HepG2 (cell line): ENCODE measurements around the gene CPNE1. TPM values are rescaled to one million over a fixed set of nuclear protein-coding genes. Genes with fewer than 3 reads are reported as not detected.

Experiments
- BCL6 ChIP-seq: IDR thresholded peaks from 2 replicates; pipeline ENCODE4 v1.6.1; 2016; ENCODE audit warnings: missing genetic modification reagents, missing compliant biosample characterization
- CAMTA2 ChIP-seq: sonication (generic); formaldehyde crosslinking; IDR thresholded peaks from 2 replicates; pipeline ENCODE4 v1.4.0; 2020; ENCODE audit warnings: mild to moderate bottlenecking, missing genetic modification reagents, borderline replicate concordance
- DPF2 ChIP-seq: sonication (generic); formaldehyde crosslinking; IDR thresholded peaks from 2 replicates; pipeline ENCODE4 v1.4.0; 2020; ENCODE audit warnings: mild to moderate bottlenecking, low read depth, missing genetic modification reagents, borderline replicate concordance
- HOXD1 ChIP-seq: sonication (generic); formaldehyde crosslinking; IDR thresholded peaks from 2 replicates; pipeline ENCODE4 v1.5.0; 2020; ENCODE audit warnings: missing genetic modification reagents
- JDP2 ChIP-seq: sonication (generic); formaldehyde crosslinking; IDR thresholded peaks from 2 replicates; pipeline ENCODE4 v1.8.1; 2022; ENCODE audit warnings: missing genetic modification reagents, borderline replicate concordance
- JUND ChIP-seq: sonication (generic); formaldehyde crosslinking; IDR thresholded peaks from 2 replicates; pipeline ENCODE4 v1.8.0; 2022; ENCODE audit warnings: mild to moderate bottlenecking, missing genetic modification reagents
- NFE2L1 ChIP-seq: sonication (generic); formaldehyde crosslinking; IDR thresholded peaks from 2 replicates; pipeline ENCODE4 v1.4.0; 2020; ENCODE audit warnings: missing genetic modification reagents, mild to moderate bottlenecking, borderline replicate concordance
- NR1H2 ChIP-seq: sonication (generic); formaldehyde crosslinking; IDR thresholded peaks from 2 replicates; pipeline ENCODE4 v1.8.1; 2022; ENCODE audit warnings: low read depth, missing genetic modification reagents, borderline replicate concordance
- NR2F1 ChIP-seq, 2 experiments: fragments of 450-650 bp in 1 of 2; formaldehyde crosslinking in 1 of 2; IDR thresholded peaks; 2 replicates each; pipeline versions ENCODE4 v1.5.0 to v1.6.1; 2016 to 2020; ENCODE audit warnings: mild to moderate bottlenecking in 1 of 2, missing compliant biosample characterization in 1 of 2, missing genetic modification reagents in 1 of 2, moderate library complexity in 1 of 2
- POLR2A ChIP-seq, 2 experiments: IDR thresholded peaks; 2 replicates each; pipeline ENCODE4 v1.6.1; 2011; ENCODE audit warnings: low read depth in 2 of 2, low read length in 2 of 2, mild to moderate bottlenecking in 1 of 2, moderate library complexity in 1 of 2; ENCODE audit not compliant: insufficient read depth in 1 of 2
- SMARCC2 ChIP-seq: fragments of 450-650 bp; IDR thresholded peaks from 2 replicates; pipeline ENCODE4 v1.6.1; 2017; ENCODE audit warnings: antibody characterized with exemption, mild to moderate bottlenecking
- ZMYM4 ChIP-seq: sonication (generic); formaldehyde crosslinking; IDR thresholded peaks from 2 replicates; pipeline ENCODE4 v1.8.1; 2023; ENCODE audit warnings: mild to moderate bottlenecking, missing genetic modification reagents
- ZNF674 ChIP-seq: sonication (generic); formaldehyde crosslinking; IDR thresholded peaks from 2 replicates; pipeline ENCODE4 v1.5.0; 2020; ENCODE audit warnings: low read depth, mild to moderate bottlenecking, missing genetic modification reagents
- ZNF709 ChIP-seq: sonication (generic); formaldehyde crosslinking; IDR thresholded peaks from 2 replicates; pipeline ENCODE4 v1.5.0; 2020; ENCODE audit warnings: mild to moderate bottlenecking, missing genetic modification reagents
- ZSCAN31 ChIP-seq: sonication (generic); formaldehyde crosslinking; IDR thresholded peaks from 2 replicates; pipeline ENCODE4 v1.5.0; 2020; ENCODE audit warnings: low read depth, mild to moderate bottlenecking, missing genetic modification reagents
- ZZZ3 ChIP-seq: sonication (generic); formaldehyde crosslinking; IDR thresholded peaks from 2 replicates; pipeline ENCODE4 v1.4.0; 2020; ENCODE audit warnings: missing genetic modification reagents, mild to moderate bottlenecking, borderline replicate concordance
- polyA plus RNA-seq, 8 experiments: library from polyadenylated mRNA; depleted of rRNA in 3 of 8; stranded (reverse) in 7 of 8; unstranded in 1 of 8; fragments of >200 nt; fragmentation: Illumina TruSeq in 4 of 8; extraction: Trizol in 4 of 8; gene quantifications; 2 replicates each; pipeline versions ENCODE4 v1.2.1 to v1.2.3, GENCODE V29; 2011 to 2016; ENCODE audit warnings: low read depth in 4 of 8, missing spikeins in 1 of 8, mixed read lengths in 1 of 8; ENCODE audit not compliant: insufficient read depth in 1 of 8
- total RNA-seq, 5 experiments: library from RNA; depleted of rRNA; stranded (reverse); fragments of >200 nt; fragmentation: Illumina TruSeq; extraction: Trizol; gene quantifications; 2 replicates each; pipeline ENCODE4 v1.2.3, GENCODE V29; 2016; ENCODE audit warnings: low read depth in 1 of 5
- TF ChIP-seq, protein P1 (sequence below): sonication (generic); formaldehyde crosslinking; IDR thresholded peaks from 2 replicates; pipeline ENCODE4 v1.4.0; 2020; ENCODE audit warnings: missing genetic modification reagents, borderline replicate concordance
- TF ChIP-seq, protein P2 (sequence below): IDR thresholded peaks from 2 replicates; pipeline ENCODE4 v1.6.1; 2016; ENCODE audit warnings: control low read depth
- TF ChIP-seq, protein P3 (sequence below): sonication (generic); formaldehyde crosslinking; IDR thresholded peaks from 2 replicates; pipeline ENCODE4 v1.4.0; 2020; ENCODE audit warnings: mild to moderate bottlenecking, missing genetic modification reagents
- TF ChIP-seq, protein P4 (sequence below): sonication (generic); formaldehyde crosslinking; IDR thresholded peaks from 2 replicates; pipeline ENCODE4 v1.5.0; 2020; ENCODE audit warnings: missing genetic modification reagents

The CPNE1 gene
- total and polyA plus RNA-seq, 2 of the 13 experiments (the other 11 are each of a cell fraction or from before 2014, with no cell fraction given) = 408 to 431 TPM

DNA sequence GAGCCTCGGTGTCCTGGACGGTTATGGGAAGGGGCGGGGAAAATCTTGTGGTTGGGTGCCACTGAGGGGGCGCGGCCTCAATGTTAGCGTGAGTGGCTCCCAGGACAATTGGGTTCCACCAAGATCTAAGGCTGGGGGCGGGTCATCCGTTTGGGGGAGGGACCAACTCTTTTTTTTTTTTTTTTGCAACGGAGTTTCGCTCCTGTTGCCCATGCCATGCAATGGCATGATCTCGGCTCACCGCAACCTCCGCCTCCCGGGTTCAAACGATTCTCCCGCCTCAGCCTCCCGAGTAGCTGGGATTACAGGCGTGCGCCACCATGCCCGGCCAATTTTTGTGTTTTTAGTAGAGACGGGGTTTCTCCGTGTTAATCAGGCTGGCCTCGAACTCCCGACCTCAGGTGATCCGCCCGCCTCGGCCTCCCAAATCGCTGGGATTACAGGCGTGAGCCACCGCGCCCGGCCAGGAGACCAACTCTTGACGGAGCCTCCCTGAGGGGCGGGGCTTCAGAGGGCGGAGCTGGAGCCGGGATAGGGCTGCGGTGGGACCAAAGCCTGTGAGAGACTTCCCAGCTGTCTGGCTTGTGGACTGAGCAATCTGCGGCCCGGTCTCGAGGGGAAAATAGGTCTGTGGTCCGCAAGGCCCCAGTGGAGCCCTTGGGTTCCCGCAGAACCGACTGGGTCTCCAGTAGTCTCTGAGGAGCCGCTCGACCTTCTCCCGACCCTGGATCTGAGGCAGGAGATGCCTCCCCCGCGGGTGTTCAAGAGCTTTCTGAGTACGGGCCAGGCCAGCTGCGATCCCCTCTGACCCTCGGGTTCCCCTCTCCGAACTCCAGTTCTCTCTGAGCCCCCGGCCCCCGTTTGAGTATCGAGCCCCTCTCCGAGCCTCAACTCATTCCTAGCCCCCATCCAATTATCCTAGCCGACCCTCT lies 48.0 kb downstream of the CPNE1 start (continued):
- TF ChIP-seq POLR2A (IDR thresholded peaks at IDR 0.05; ENCODE audit: insufficient read depth in 1 of 2, low read depth in 2 of 2, low read length in 2 of 2) = peak; percentile 83 to 98
- 0 out of 2 replicates have a peak, but pooled peaks have one; percentile 25 for TF ChIP-seq JUND (CRISPR knock-in tag)
- peak; percentile 58; the same call in 1 of the 2 replicates for TF ChIP-seq BCL6
- TF ChIP-seq ZSCAN31 (CRISPR knock-in tag) = peak; percentile 79
- TF ChIP-seq, protein P1, sequence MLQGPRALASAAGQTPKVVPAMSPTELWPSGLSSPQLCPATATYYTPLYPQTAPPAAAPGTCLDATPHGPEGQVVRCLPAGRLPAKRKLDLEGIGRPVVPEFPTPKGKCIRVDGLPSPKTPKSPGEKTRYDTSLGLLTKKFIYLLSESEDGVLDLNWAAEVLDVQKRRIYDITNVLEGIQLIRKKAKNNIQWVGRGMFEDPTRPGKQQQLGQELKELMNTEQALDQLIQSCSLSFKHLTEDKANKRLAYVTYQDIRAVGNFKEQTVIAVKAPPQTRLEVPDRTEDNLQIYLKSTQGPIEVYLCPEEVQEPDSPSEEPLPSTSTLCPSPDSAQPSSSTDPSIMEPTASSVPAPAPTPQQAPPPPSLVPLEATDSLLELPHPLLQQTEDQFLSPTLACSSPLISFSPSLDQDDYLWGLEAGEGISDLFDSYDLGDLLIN (CRISPR knock-in tag) = 0 out of 2 replicates have a peak, but pooled peaks have one; percentile 55
- peak; percentile 67; the same call in 1 of the 2 replicates for TF ChIP-seq CAMTA2 (CRISPR knock-in tag)
- peak; percentile 92; the same call in 1 of the 2 replicates for TF ChIP-seq HOXD1 (CRISPR knock-in tag)
- TF ChIP-seq, protein P2, sequence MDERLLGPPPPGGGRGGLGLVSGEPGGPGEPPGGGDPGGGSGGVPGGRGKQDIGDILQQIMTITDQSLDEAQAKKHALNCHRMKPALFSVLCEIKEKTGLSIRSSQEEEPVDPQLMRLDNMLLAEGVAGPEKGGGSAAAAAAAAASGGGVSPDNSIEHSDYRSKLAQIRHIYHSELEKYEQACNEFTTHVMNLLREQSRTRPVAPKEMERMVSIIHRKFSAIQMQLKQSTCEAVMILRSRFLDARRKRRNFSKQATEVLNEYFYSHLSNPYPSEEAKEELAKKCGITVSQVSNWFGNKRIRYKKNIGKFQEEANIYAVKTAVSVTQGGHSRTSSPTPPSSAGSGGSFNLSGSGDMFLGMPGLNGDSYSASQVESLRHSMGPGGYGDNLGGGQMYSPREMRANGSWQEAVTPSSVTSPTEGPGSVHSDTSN (CRISPR knock-in tag) = 0 out of 2 replicates have a peak, but pooled peaks have one; percentile 26
- no peak for TF ChIP-seq JDP2
- TF ChIP-seq, protein P3, sequence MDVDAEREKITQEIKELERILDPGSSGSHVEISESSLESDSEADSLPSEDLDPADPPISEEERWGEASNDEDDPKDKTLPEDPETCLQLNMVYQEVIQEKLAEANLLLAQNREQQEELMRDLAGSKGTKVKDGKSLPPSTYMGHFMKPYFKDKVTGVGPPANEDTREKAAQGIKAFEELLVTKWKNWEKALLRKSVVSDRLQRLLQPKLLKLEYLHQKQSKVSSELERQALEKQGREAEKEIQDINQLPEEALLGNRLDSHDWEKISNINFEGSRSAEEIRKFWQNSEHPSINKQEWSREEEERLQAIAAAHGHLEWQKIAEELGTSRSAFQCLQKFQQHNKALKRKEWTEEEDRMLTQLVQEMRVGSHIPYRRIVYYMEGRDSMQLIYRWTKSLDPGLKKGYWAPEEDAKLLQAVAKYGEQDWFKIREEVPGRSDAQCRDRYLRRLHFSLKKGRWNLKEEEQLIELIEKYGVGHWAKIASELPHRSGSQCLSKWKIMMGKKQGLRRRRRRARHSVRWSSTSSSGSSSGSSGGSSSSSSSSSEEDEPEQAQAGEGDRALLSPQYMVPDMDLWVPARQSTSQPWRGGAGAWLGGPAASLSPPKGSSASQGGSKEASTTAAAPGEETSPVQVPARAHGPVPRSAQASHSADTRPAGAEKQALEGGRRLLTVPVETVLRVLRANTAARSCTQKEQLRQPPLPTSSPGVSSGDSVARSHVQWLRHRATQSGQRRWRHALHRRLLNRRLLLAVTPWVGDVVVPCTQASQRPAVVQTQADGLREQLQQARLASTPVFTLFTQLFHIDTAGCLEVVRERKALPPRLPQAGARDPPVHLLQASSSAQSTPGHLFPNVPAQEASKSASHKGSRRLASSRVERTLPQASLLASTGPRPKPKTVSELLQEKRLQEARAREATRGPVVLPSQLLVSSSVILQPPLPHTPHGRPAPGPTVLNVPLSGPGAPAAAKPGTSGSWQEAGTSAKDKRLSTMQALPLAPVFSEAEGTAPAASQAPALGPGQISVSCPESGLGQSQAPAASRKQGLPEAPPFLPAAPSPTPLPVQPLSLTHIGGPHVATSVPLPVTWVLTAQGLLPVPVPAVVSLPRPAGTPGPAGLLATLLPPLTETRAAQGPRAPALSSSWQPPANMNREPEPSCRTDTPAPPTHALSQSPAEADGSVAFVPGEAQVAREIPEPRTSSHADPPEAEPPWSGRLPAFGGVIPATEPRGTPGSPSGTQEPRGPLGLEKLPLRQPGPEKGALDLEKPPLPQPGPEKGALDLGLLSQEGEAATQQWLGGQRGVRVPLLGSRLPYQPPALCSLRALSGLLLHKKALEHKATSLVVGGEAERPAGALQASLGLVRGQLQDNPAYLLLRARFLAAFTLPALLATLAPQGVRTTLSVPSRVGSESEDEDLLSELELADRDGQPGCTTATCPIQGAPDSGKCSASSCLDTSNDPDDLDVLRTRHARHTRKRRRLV (CRISPR knock-in tag) = peak; percentile 90; the same call in 1 of the 2 replicates
- peak in 1 of 2 experiments; percentile 37; a peak in 1 of 4 replicates for TF ChIP-seq NR2F1 (CRISPR knock-in tag; IDR thresholded peaks at IDR 0.05)
- TF ChIP-seq SMARCC2 = no peak
- no peak; the same call in 1 of the 2 replicates for TF ChIP-seq NFE2L1 (CRISPR knock-in tag)
- peak; percentile 94 for TF ChIP-seq ZNF709 (CRISPR knock-in tag)
- peak; percentile 41 for TF ChIP-seq DPF2
- TF ChIP-seq NR1H2 = no peak
- 0 out of 2 replicates have a peak, but pooled peaks have one; percentile 26 for TF ChIP-seq ZZZ3
- TF ChIP-seq, protein P4, sequence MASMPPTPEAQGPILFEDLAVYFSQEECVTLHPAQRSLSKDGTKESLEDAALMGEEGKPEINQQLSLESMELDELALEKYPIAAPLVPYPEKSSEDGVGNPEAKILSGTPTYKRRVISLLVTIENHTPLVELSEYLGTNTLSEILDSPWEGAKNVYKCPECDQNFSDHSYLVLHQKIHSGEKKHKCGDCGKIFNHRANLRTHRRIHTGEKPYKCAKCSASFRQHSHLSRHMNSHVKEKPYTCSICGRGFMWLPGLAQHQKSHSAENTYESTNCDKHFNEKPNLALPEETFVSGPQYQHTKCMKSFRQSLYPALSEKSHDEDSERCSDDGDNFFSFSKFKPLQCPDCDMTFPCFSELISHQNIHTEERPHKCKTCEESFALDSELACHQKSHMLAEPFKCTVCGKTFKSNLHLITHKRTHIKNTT (CRISPR knock-in tag) = 0 out of 2 replicates have a peak, but pooled peaks have one; percentile 79
- TF ChIP-seq ZMYM4 (CRISPR knock-in tag) = peak; percentile 62; the same call in 1 of the 2 replicates
- 0 out of 2 replicates have a peak, but pooled peaks have one; percentile 30 for TF ChIP-seq ZNF674 (CRISPR knock-in tag)
